ENCODE measurements around the gene LSG1.

Gene LSG1

GRCh38 chr3:194687638-194688199 is 15.7 kb upstream of the LSG1 start:
- TF ChIP-seq, protein P1, sequence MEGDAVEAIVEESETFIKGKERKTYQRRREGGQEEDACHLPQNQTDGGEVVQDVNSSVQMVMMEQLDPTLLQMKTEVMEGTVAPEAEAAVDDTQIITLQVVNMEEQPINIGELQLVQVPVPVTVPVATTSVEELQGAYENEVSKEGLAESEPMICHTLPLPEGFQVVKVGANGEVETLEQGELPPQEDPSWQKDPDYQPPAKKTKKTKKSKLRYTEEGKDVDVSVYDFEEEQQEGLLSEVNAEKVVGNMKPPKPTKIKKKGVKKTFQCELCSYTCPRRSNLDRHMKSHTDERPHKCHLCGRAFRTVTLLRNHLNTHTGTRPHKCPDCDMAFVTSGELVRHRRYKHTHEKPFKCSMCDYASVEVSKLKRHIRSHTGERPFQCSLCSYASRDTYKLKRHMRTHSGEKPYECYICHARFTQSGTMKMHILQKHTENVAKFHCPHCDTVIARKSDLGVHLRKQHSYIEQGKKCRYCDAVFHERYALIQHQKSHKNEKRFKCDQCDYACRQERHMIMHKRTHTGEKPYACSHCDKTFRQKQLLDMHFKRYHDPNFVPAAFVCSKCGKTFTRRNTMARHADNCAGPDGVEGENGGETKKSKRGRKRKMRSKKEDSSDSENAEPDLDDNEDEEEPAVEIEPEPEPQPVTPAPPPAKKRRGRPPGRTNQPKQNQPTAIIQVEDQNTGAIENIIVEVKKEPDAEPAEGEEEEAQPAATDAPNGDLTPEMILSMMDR (IDR thresholded peaks at IDR 0.05; ENCODE audit: control insufficient read depth, extremely low read depth, insufficient read depth): no peak
- H3K4me3 ChIP-seq (ENCODE audit: low read depth, low read length): no peak overlapping the region; the same call in 1 of the 2 replicates
- DNase-seq (ENCODE audit: low read depth): no peak

DNA sequence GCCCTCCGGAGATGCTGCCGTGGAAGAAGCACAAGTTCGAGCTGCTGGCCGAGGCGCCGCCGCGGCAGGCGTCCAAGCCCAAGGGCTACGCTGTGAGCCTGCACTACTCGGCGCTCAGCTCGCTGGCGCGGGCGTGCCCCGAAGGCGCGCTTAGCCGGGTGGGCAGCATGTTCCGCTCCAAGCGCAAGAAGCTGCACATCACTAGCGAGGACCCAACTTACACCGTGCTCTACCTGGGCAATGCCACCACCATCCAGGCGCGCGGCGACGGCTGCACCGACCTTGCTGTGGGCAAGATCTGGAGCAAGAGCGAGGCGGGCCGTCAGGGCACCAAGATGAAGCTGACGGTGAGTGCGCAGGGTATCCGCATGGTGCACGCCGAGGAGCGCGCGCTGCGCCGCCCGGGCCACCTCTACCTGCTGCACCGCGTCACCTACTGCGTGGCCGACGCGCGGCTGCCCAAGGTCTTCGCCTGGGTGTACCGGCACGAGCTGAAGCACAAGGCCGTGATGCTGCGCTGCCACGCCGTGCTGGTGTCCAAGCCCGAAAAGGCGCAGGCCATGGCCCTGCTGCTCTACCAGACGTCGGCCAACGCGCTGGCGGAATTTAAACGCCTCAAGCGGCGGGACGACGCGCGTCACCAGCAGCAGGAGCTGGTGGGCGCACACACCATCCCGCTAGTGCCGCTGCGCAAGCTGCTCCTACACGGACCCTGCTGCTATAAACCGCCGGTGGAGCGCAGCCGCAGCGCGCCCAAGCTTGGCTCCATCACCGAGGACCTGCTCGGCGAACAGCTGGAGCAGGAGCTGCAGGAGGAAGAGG is 15.0 kb upstream of the LSG1 start:
- TF ChIP-seq, protein P1 (IDR thresholded peaks at IDR 0.05; ENCODE audit: control insufficient read depth, extremely low read depth, insufficient read depth): peak; percentile 33; the same call in 1 of the 2 replicates
- DNase-seq (ENCODE audit: low read depth): no peak
- peak overlapping the region; percentile 77 for H3K4me3 ChIP-seq (ENCODE audit: low read depth, low read length)

DNA sequence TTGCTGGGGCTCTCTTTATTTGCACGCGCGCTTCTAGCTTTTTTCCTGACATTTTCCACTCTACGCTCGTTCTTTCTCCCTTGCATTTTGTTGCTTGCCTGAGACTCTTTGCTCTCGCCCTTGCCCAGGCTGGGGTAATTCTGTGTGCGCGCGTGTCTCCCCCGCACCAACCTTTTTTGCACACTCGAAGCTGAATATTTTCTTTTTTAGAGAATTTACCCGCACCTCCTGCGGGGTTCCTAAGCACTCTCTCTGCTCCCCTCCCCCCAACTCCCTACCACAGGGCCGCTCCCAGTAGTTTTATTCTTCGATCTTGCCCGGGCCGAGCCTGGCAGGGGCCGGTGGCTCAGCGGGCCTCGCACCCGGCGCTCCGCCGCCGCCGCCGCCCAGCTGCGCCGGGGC is 14.4 kb upstream of the LSG1 start:
- H3K4me3 ChIP-seq (ENCODE audit: low read depth, low read length): peak overlapping the region; percentile 77
- TF ChIP-seq, protein P1 (IDR thresholded peaks at IDR 0.05; ENCODE audit: control insufficient read depth, extremely low read depth, insufficient read depth): no peak; the same call in 1 of the 2 replicates
- DNase-seq (ENCODE audit: low read depth): no peak

DNA sequence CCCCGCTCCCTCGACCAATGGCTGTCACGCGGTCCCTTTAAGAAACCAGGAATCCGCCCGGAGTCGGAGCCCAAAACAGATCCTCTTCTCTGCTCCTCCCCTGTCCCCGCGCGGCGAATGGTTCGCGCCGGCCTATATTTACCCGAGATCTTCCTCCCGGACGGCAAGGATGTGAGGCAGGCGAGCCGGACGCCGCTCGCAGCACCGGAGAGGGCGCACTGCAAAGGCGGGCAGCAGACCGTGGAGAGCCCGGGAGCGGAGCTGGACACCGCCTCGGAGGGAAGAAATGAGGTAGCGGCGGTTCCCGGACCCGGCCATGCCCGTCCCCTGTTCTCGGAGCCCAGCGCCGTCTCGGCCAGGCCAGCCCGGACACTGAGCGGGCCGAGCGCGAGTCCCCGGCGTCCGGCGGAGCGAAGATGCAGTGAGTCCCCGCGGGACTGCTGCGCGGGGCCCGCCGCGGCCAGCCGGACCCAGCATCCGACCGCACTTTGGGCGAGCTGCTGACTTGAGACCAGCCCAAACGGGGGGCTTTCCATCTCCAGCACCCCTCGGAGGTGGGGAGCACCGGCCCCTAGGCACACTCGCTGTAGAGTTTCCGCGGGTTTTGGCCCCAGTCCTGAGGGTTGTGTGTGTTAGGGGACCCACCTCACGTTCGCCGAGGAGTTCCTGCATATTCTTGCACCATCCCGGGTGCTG is 13.9 kb upstream of the LSG1 start, which contains the start of gene FAM43A:
Gene FAM43A, plus strand, starts transcription at position 166 of the 696 bp plus-strand sequence. CDS start 944 bp downstream, outside the sequence.
- peak; percentile 90 for DNase-seq (ENCODE audit: low read depth)
- TF ChIP-seq, protein P1 (IDR thresholded peaks at IDR 0.05; ENCODE audit: control insufficient read depth, extremely low read depth, insufficient read depth): peak; percentile 31; the same call in 1 of the 2 replicates
- peak within 1 kb of the TSS; percentile 77 for H3K4me3 ChIP-seq (ENCODE audit: low read depth, low read length)

DNA sequence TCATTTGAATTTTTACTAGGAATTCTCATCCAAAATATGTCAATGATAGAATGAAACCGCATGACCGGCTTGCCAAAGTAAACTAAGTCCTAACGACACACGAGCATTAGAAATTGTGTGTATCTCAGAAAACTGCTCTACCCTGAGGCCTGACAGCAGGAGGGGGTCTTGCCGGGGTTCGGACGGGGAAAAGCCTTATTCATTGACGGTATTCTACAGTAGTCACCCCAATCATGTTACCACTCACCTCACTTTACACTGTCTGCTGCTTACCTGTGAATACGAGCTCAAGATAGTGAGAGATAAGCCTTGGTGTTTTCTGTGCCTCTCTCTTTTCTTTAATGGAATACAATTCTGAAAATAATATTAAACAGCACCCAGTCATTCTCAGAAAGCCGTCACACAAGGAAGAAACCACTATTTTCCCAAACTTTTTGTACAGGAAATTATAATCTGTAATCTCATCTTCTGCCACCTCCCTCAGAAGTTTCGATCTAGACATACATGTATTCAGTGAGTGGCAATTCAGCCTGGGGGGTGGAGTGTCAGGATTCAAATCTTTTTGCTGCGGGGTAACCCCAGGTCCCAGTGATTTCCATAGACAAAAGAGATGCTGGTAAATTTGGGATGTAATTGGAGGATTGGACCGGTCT is 13.2 kb upstream of the LSG1 start:
- H3K4me3 ChIP-seq (ENCODE audit: low read depth, low read length): peak overlapping the region; percentile 77
- no peak for DNase-seq (ENCODE audit: low read depth)
- TF ChIP-seq, protein P1 (IDR thresholded peaks at IDR 0.05; ENCODE audit: control insufficient read depth, extremely low read depth, insufficient read depth): no peak

DNA sequence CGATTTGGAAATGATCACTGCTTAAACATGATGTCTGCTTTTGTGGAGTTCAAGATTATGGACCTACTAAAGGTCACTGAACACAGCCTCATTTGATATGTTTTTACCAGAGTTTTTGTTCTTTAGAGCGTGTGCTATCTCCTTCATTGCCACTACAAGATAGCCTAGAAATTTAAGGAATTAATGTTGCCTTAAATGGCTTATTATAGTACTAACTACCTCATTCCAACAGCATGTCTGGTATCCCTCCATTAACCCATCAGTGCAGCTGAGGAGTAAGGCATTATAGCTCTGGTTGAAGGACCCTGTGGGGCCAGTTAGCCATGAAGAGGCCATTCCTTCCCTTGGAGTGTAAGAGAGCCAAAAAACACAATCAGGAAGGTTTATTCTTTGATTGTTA is 11.4 kb upstream of the LSG1 start:
- no peak for DNase-seq (ENCODE audit: low read depth)
- TF ChIP-seq, protein P1 (IDR thresholded peaks at IDR 0.05; ENCODE audit: control insufficient read depth, extremely low read depth, insufficient read depth): no peak
- no peak overlapping the region for H3K4me3 ChIP-seq (ENCODE audit: low read depth, low read length)
